Fibroblast of the aortic adventitia (primary cell): Measurements from ENCODE around the gene DTNBP1. TPM values are rescaled to one million over a fixed set of nuclear protein-coding genes. Genes with fewer than 3 reads are reported as not detected.

Source experiments
- DNase-seq: peaks from one replicate; pipeline ENCODE4 v3.0.0-alpha.2; 2010; ENCODE audit warnings: low read depth
- H3K4me3 ChIP-seq: 2 replicates; pipeline ENCODE4 v1.5.1; 2011; ENCODE audit warnings: low read depth, mild to moderate bottlenecking, control low read depth, low read length, moderate library complexity
- CTCF ChIP-seq: IDR thresholded peaks from 2 replicates; pipeline ENCODE4 v1.5.1; 2011; ENCODE audit warnings: mild to moderate bottlenecking, low read length, control low read depth, inconsistent platforms; ENCODE audit not compliant: insufficient read depth
- total RNA-seq: library from RNA; depleted of rRNA; stranded (reverse); fragments of >200 nt; gene quantifications from 2 replicates; pipeline ENCODE4 v1.2.3, GENCODE V29; 2012; ENCODE audit warnings: low replicate concordance

DTNBP1 gene
- total RNA-seq, 1 donor = 5.8 TPM

- DNase-seq = no peak
- TF ChIP-seq CTCF = no peak
- H3K4me3 ChIP-seq = no peak overlapping the region
Measured at GRCh38 chr6:15555101-15556038, 107.5 kb downstream of the DTNBP1 start.

GRCh38 chr6:15554728-15555100 lies 108.1 kb downstream of the DTNBP1 start:
- TF ChIP-seq CTCF = no peak
- no peak for DNase-seq
- no peak overlapping the region for H3K4me3 ChIP-seq

- no peak for TF ChIP-seq CTCF
- H3K4me3 ChIP-seq = no peak overlapping the region
- DNase-seq = no peak
Measured at GRCh38 chr6:15553736-15554294, 109.0 kb downstream of the DTNBP1 start.

GRCh38 chr6:15553031-15553430 lies 109.8 kb downstream of the DTNBP1 start:
- H3K4me3 ChIP-seq = no peak overlapping the region
- TF ChIP-seq CTCF = no peak
- peak; percentile 15 for DNase-seq

GRCh38 chr6:15551798-15552197 lies 111.0 kb downstream of the DTNBP1 start:
- no peak for DNase-seq
- TF ChIP-seq CTCF = no peak
- H3K4me3 ChIP-seq = no peak overlapping the region

- no peak for DNase-seq
- no peak overlapping the region for H3K4me3 ChIP-seq
- TF ChIP-seq CTCF = no peak
Measured at GRCh38 chr6:15551262-15551661, 111.6 kb downstream of the DTNBP1 start.
